Measurements from ENCODE around the gene CLCN4.

CLCN4 gene

GRCh38 chrX:10183760-10184159 is 27.0 kb downstream of the CLCN4 start:
- TF ChIP-seq ZBTB44 (tag by site-specific recombination; IDR thresholded peaks at IDR 0.05) (no peak), BCL11B (tag by site-specific recombination; IDR thresholded peaks at IDR 0.05; ENCODE audit: low read depth) (no peak), YY1 (tag by site-specific recombination; IDR thresholded peaks at IDR 0.05) (no peak), GFI1B (tag by site-specific recombination; IDR thresholded peaks at IDR 0.05) (no peak), REST (tag by site-specific recombination; IDR thresholded peaks at IDR 0.05) (no peak)
- ChIA-PET POLR2A (no interaction called here), CTCF (no interaction called here)

GRCh38 chrX:10184411-10184810 is 27.6 kb downstream of the CLCN4 start:
- Histone ChIP-seq H3K36me3 (ENCODE audit: control insufficient read depth in 2 of 2, insufficient read depth in 1 of 2, low read length in 2 of 2) (peaks cover 0 to 17% of the 10 kb centered on the region in 2 experiments; a peak in 1 of 3 replicates), H3K27ac (ENCODE audit: extremely low read depth, low read depth, low read length) (no peak overlapping the region), H3K4me3 (ENCODE audit: low read depth, low read length) (no peak overlapping the region), H3K9me3 (ENCODE audit: control insufficient read depth, insufficient read depth, low read depth, low read length) (no peaks in the 10 kb centered on the region), H3K4me1 (ENCODE audit: control insufficient read depth, insufficient read depth, low read length) (no peaks in the 10 kb centered on the region)
- TF ChIP-seq KLF16 (tag by site-specific recombination; IDR thresholded peaks at IDR 0.05): no peak
- TF ChIP-seq ZBTB21 (tag by site-specific recombination; IDR thresholded peaks at IDR 0.05): no peak
- TF ChIP-seq PRDM4 (tag by site-specific recombination; IDR thresholded peaks at IDR 0.05): no peak
- TF ChIP-seq ZNF398 (tag by site-specific recombination; IDR thresholded peaks at IDR 0.05): no peak
- TF ChIP-seq ZNF501 (tag by site-specific recombination; IDR thresholded peaks at IDR 0.05): no peak
- no peak for TF ChIP-seq ZNF658 (tag by site-specific recombination; IDR thresholded peaks at IDR 0.05)
- TF ChIP-seq MZF1 (tag by site-specific recombination; IDR thresholded peaks at IDR 0.05; ENCODE audit: borderline replicate concordance): no peak
- no peak for TF ChIP-seq ZNF391 (tag by site-specific recombination; IDR thresholded peaks at IDR 0.05; ENCODE audit: borderline replicate concordance, low read depth)
- no peak for TF ChIP-seq ZSCAN5A (tag by site-specific recombination; IDR thresholded peaks at IDR 0.05)
- no peak for TF ChIP-seq SP7 (tag by site-specific recombination; IDR thresholded peaks at IDR 0.05)
- no peak for TF ChIP-seq ELK4 (IDR thresholded peaks at IDR 0.05; ENCODE audit: borderline replicate concordance, low read depth, low read length)
- ChIA-PET CTCF (no interaction called here), POLR2A (no interaction called here)

More at GRCh38 chrX:10183760-10184159, 27.0 kb downstream of the CLCN4 start:
- H3K4me3 ChIP-seq (ENCODE audit: low read depth, low read length): no peak overlapping the region
- no peaks in the 10 kb centered on the region for H3K9me3 ChIP-seq (ENCODE audit: control insufficient read depth, insufficient read depth, low read depth, low read length)
- H3K27ac ChIP-seq (ENCODE audit: extremely low read depth, low read depth, low read length): no peak overlapping the region
- H3K4me1 ChIP-seq (ENCODE audit: control insufficient read depth, insufficient read depth, low read length): no peaks in the 10 kb centered on the region
- peaks cover 0 to 16% of the 10 kb centered on the region in 2 experiments; a peak in 1 of 3 replicates for H3K36me3 ChIP-seq (ENCODE audit: control insufficient read depth in 2 of 2, insufficient read depth in 1 of 2, low read length in 2 of 2)

Data from HEK293 (cell line).